HCT116 (cell line): Measurements from ENCODE around the gene FAM222B. TPM values are rescaled to one million over a fixed set of nuclear protein-coding genes. Genes with fewer than 3 reads are reported as not detected.

Experiments
- ATAC-seq: fragments of 200-7000 bp; cut with Tn5 transposase; 2 replicates; pipeline ENCODE4 v1.9.1; 2020; ENCODE audit warnings: mild to moderate bottlenecking, moderate library complexity
- BruUV-seq: library from RNA; stranded (reverse); fragments of 400-500 nt; replicated peaks from 2 replicates; lab custom pipeline; 2021; lab: Mats Ljungman, UMichigan
- CTCF ChIA-PET: fragments of 300-600 bp; sonication (Branson Sonifier 250); formaldehyde crosslinking; loops from one replicate; lab custom pipeline; 2021; ENCODE audit warnings: antibody characterized with exemption; lab: Charles Lee
- POLR2A ChIA-PET: fragments of 300-600, 350-600 bp; sonication (Branson Sonifier 250); formaldehyde crosslinking; loops from one replicate; lab custom pipeline; 2021; ENCODE audit warnings: antibody characterized with exemption; lab: Charles Lee
- RAD21 ChIA-PET, 2 experiments: fragments of 300-600 bp; sonication (Branson Sonifier 250); formaldehyde crosslinking; loops; one replicate each; lab custom pipeline; 2023; ENCODE audit warnings: low total read pairs in 2 of 2; ENCODE audit not compliant: uncharacterized antibody in 2 of 2, unreplicated experiment in 2 of 2, low non-redundant PET in 1 of 2; lab: Charles Lee
- DNase-seq: peaks from one replicate; pipeline ENCODE4 v3.0.0-alpha.2; 2010; ENCODE audit warnings: low read depth, low spot score
- H2AFZ ChIP-seq: fragments of 200-600 bp; shearing (Covaris generic), sonication (generic); 2 replicates; pipeline ENCODE4 v1.6.1; 2017; ENCODE audit warnings: low read depth, mixed run types, mixed read lengths, antibody characterized with exemption, low read length; ENCODE audit not compliant: poor library complexity, severe bottlenecking
- H3K27ac ChIP-seq: 2 replicates; pipeline ENCODE4 v1.5.1; 2012; ENCODE audit warnings: low read depth, low read length
- H3K27me3 ChIP-seq: fragments of 200-600 bp; sonication (generic); 2 replicates; pipeline ENCODE4 v1.6.1; 2016; ENCODE audit warnings: mixed run types, low read length, mixed read lengths; ENCODE audit not compliant: insufficient read depth
- H3K36me3 ChIP-seq, 2 experiments: fragments of 200-500 bp in 1 of 2; fragments of 200-600 bp in 1 of 2; sonication (Bioruptor generic) in 1 of 2; sonication (generic) in 1 of 2; 2 replicates each; pipeline versions ENCODE4 v1.5.1 to v1.6.1; 2014 to 2016; ENCODE audit warnings: low read length in 2 of 2, inconsistent platforms in 1 of 2, mixed read lengths in 1 of 2, mixed run types in 1 of 2; ENCODE audit not compliant: insufficient read depth in 2 of 2, control insufficient read depth in 1 of 2
- H3K4me1 ChIP-seq, 2 experiments: fragments of 200-600 bp in 1 of 2; sonication (generic) in 1 of 2; 2 replicates each; pipeline versions ENCODE4 v1.5.1 to v1.6.1; 2012 to 2017; ENCODE audit warnings: low read length in 2 of 2, inconsistent platforms in 1 of 2, mild to moderate bottlenecking in 1 of 2, mixed read lengths in 1 of 2, mixed run types in 1 of 2, moderate library complexity in 1 of 2; ENCODE audit not compliant: insufficient read depth in 2 of 2, control insufficient read depth in 1 of 2
- H3K4me2 ChIP-seq: fragments of 200-600 bp; sonication (generic); 2 replicates; pipeline ENCODE4 v1.6.1; 2017; ENCODE audit warnings: mixed run types, low read length, mixed read lengths
- H3K4me3 ChIP-seq, 2 experiments: fragments of 200-600 bp in 1 of 2; sonication (generic) in 1 of 2; replicated peaks in 1 of 2; 2 replicates each; pipeline ENCODE4 v1.5.1; 2011 to 2016; ENCODE audit warnings: low read length in 2 of 2, control low read depth in 1 of 2, low read depth in 1 of 2, mild to moderate bottlenecking in 1 of 2, mixed read lengths in 1 of 2, mixed run types in 1 of 2
- H3K79me2 ChIP-seq: fragments of 200-600 bp; sonication (generic); 2 replicates; pipeline ENCODE4 v1.6.1; 2017; ENCODE audit warnings: mild to moderate bottlenecking, mixed run types, low read length, moderate library complexity, mixed read lengths; ENCODE audit not compliant: insufficient read depth
- H3K9ac ChIP-seq: fragments of 200-600 bp; sonication (generic); 2 replicates; pipeline ENCODE4 v1.6.1; 2016; ENCODE audit warnings: low read length, mixed read lengths
- H3K9me2 ChIP-seq: fragments of 200-600 bp; sonication (generic), shearing (Covaris generic); 2 replicates; pipeline ENCODE4 v1.6.1; 2017; ENCODE audit warnings: mixed run types, mild to moderate bottlenecking, moderate library complexity; ENCODE audit not compliant: insufficient read depth
- H3K9me3 ChIP-seq, 2 experiments: fragments of 200-500 bp in 1 of 2; fragments of 200-600 bp in 1 of 2; sonication (Bioruptor generic) in 1 of 2; sonication (generic) in 1 of 2; 2 replicates each; pipeline ENCODE4 v1.6.1; 2014 to 2017; ENCODE audit warnings: low read length in 2 of 2, mixed read lengths in 2 of 2, inconsistent platforms in 1 of 2, low read depth in 1 of 2, mild to moderate bottlenecking in 1 of 2, mixed run types in 1 of 2, moderate library complexity in 1 of 2; ENCODE audit not compliant: control insufficient read depth in 1 of 2, insufficient read depth in 1 of 2
- H4K20me1 ChIP-seq: fragments of 200-600 bp; sonication (generic), shearing (Covaris generic); 2 replicates; pipeline ENCODE4 v1.6.1; 2017; ENCODE audit warnings: mixed run types, mild to moderate bottlenecking, moderate library complexity; ENCODE audit not compliant: insufficient read depth
- CBX3 ChIP-seq: IDR thresholded peaks from 2 replicates; pipeline ENCODE4 v1.6.1; 2012; ENCODE audit warnings: low read depth
- CEBPB ChIP-seq: IDR thresholded peaks from 2 replicates; pipeline ENCODE4 v1.6.1; 2012; ENCODE audit warnings: low read depth
- EGR1 ChIP-seq: IDR thresholded peaks from 2 replicates; pipeline ENCODE4 v1.6.1; 2012; ENCODE audit warnings: low read depth
- ELF1 ChIP-seq: IDR thresholded peaks from 2 replicates; pipeline ENCODE4 v1.6.1; 2012; ENCODE audit warnings: low read depth, borderline replicate concordance
- EZH2phosphoT487 ChIP-seq: fragments of 200-600 bp; IDR thresholded peaks from 2 replicates; pipeline ENCODE4 v1.6.1; 2018; ENCODE audit warnings: antibody characterized with exemption, borderline replicate concordance
- JUND ChIP-seq: IDR thresholded peaks from 2 replicates; pipeline ENCODE4 v1.6.1; 2012
- POLR2A ChIP-seq: IDR thresholded peaks from 2 replicates; pipeline ENCODE4 v1.7.0; 2011; ENCODE audit warnings: borderline replicate concordance; ENCODE audit not compliant: insufficient read depth, insufficient read length; ENCODE audit errors: extremely low read depth
- POLR2AphosphoS5 ChIP-seq: IDR thresholded peaks from 2 replicates; pipeline ENCODE4 v1.6.1; 2011; ENCODE audit warnings: mild to moderate bottlenecking, low read depth, low read length, moderate library complexity
- RAD21 ChIP-seq: IDR thresholded peaks from 2 replicates; pipeline ENCODE4 v1.6.1; 2012; ENCODE audit warnings: low read depth, mild to moderate bottlenecking
- SIN3A ChIP-seq: IDR thresholded peaks from 2 replicates; pipeline ENCODE4 v1.6.1; 2012; ENCODE audit warnings: low read depth
- SP1 ChIP-seq: IDR thresholded peaks from 2 replicates; pipeline ENCODE4 v1.6.1; 2012; ENCODE audit warnings: low read depth
- SRF ChIP-seq: IDR thresholded peaks from 2 replicates; pipeline ENCODE4 v1.6.1; 2012; ENCODE audit warnings: low read depth
- TCF7L2 ChIP-seq: IDR thresholded peaks from 2 replicates; pipeline ENCODE4 v1.7.0; 2011; ENCODE audit warnings: borderline replicate concordance, inconsistent platforms; ENCODE audit not compliant: insufficient read depth, insufficient read length; ENCODE audit errors: extremely low read depth
- YY1 ChIP-seq: IDR thresholded peaks from 2 replicates; pipeline ENCODE4 v1.6.1; 2011; ENCODE audit warnings: low read length, low read depth, moderate library complexity, mild to moderate bottlenecking; ENCODE audit not compliant: insufficient replicate concordance; ENCODE audit errors: extremely low read depth
- ZFX ChIP-seq: fragments of 450-650 bp; IDR thresholded peaks from 2 replicates; pipeline ENCODE4 v1.6.1; 2017
- ZNF274 ChIP-seq: fragments of 200-500 bp; sonication (Bioruptor generic); IDR thresholded peaks from 2 replicates; pipeline ENCODE4 v1.6.1; 2014; ENCODE audit warnings: mild to moderate bottlenecking, low read depth, low read length, inconsistent platforms
- intact Hi-C: fragments of 100-400 bp; cut with micrococcal nuclease; formaldehyde crosslinking; loops from 2 replicates; pipeline ENCODE4 v1.10.0; 2022
- total RNA-seq: library from RNA; stranded (reverse); gene quantifications from one replicate; pipeline ENCODE4 v1.2.1, GENCODE V29; 2021; ENCODE audit not compliant: unreplicated experiment
- TF ChIP-seq, protein P1 (sequence below), 3 experiments: fragments of 200-600 bp in 1 of 3; sonication (generic) in 1 of 3; IDR thresholded peaks in 2 of 3; conservative IDR thresholded peaks in 1 of 3; 2 replicates each; pipeline ENCODE4 v1.5.1; 2012 to 2017; ENCODE audit warnings: low read depth in 2 of 3, low read length in 2 of 3, antibody characterized with exemption in 1 of 3, borderline replicate concordance in 1 of 3, control low read depth in 1 of 3, mild to moderate bottlenecking in 1 of 3, mixed read lengths in 1 of 3, mixed run types in 1 of 3, moderate library complexity in 1 of 3; ENCODE audit not compliant: insufficient read depth in 1 of 3
- TF ChIP-seq, protein P2 (sequence below): IDR thresholded peaks from 2 replicates; pipeline ENCODE4 v1.6.1; 2012; ENCODE audit warnings: low read depth
- TF ChIP-seq, protein P3 (sequence below): IDR thresholded peaks from 2 replicates; pipeline ENCODE4 v1.6.1; 2012

Gene FAM222B
- total RNA-seq, 1 experiment from 2014 or later: 22.7 TPM

DNA sequence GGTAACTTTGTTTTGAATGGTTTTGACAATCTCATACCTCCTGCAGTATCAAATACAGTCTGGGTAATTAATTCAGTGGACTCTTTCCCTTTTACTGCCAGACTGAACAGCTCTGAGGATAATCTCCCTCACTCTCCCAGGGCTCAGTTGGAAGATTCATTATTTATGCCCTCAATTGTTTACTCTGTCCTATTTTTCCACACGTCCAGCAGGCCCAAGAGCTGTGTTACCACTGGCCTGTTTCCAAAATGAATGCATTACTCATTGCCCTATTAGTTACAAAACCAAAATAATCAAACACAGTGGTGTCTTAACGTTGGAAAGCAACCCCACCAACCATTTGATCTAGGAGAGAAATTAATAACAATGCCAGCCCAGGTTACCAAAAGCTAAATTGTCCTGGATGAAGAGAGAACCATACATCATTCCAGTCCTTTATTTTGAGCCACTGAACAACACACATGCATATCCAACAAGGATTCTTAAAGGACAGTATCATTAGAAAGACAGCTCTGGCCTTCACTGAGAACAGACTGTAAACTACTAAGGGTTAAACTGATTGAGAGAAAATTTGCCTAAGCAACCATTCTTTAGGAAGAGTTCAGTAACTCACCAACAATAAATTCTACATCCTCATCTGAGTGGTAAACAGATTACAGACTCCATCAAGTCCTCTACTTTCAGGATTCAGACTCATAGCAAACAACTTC lies 34.5 kb downstream of the FAM222B start:
- intact Hi-C loops: no loop called here
- CTCF ChIA-PET: interaction anchor here (0.6 to 1.9 kb wide), 4 partner anchors 40 to 81 kb away, joined by 3 to 12 read pairs (median 9); partner anchors contain the start of gene TLCD1
- Histone ChIP-seq H3K27me3 (no peaks in the 10 kb centered on the region), H3K36me3 (peaks cover 0 to 7% of the 10 kb centered on the region in 2 experiments; a peak in 1 of 4 replicates), H3K9me2 (no peaks in the 10 kb centered on the region), H3K79me2 (peaks cover 83% of the 10 kb centered on the region), H2AFZ (no peak overlapping the region), H3K4me1 (peaks cover 52 to 58% of the 10 kb centered on the region in 2 experiments), H3K9me3 (no peaks in the 10 kb centered on the region), H3K4me3 (peak overlapping the region; percentile 27 to 36), H3K4me2 (peak overlapping the region; percentile 87), H3K27ac (peak overlapping the region; percentile 95), H4K20me1 (no peaks in the 10 kb centered on the region), H3K9ac (peak overlapping the region; percentile 91)
- POLR2A ChIA-PET: interaction anchor here (0.8 to 1.2 kb wide), 3 partner anchors 33 to 89 kb away, joined by 3 to 6 read pairs (median 4); partner anchors contain the start of gene RPL23A
- DNase-seq: peak; percentile 69
- RAD21 ChIA-PET: interaction anchor here (0.8 to 1.1 kb wide), 4 partner anchors 36 to 44 kb away, joined by 3 read pairs; no protein-coding TSS in a partner anchor
- peak; percentile 4; the same call in 1 of the 2 replicates for ATAC-seq
- BruUV-seq: TSS peak; percentile 3
- peak; percentile 62 for TF ChIP-seq CEBPB
- 0 out of 2 replicates have a peak, but pooled peaks have one; percentile 4 for TF ChIP-seq RAD21
- no peak for TF ChIP-seq YY1
- TF ChIP-seq SIN3A: no peak
- TF ChIP-seq SP1: peak; percentile 72
- TF ChIP-seq EGR1: no peak
- TF ChIP-seq POLR2AphosphoS5: no peak
- no peak for TF ChIP-seq TCF7L2
- TF ChIP-seq ZNF274: no peak
- TF ChIP-seq, protein P1, sequence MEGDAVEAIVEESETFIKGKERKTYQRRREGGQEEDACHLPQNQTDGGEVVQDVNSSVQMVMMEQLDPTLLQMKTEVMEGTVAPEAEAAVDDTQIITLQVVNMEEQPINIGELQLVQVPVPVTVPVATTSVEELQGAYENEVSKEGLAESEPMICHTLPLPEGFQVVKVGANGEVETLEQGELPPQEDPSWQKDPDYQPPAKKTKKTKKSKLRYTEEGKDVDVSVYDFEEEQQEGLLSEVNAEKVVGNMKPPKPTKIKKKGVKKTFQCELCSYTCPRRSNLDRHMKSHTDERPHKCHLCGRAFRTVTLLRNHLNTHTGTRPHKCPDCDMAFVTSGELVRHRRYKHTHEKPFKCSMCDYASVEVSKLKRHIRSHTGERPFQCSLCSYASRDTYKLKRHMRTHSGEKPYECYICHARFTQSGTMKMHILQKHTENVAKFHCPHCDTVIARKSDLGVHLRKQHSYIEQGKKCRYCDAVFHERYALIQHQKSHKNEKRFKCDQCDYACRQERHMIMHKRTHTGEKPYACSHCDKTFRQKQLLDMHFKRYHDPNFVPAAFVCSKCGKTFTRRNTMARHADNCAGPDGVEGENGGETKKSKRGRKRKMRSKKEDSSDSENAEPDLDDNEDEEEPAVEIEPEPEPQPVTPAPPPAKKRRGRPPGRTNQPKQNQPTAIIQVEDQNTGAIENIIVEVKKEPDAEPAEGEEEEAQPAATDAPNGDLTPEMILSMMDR (IDR thresholded peaks at IDR 0.05 in 2 of 3, conservative IDR thresholded peaks at IDR 0.05 in 1 of 3; ENCODE audit: borderline replicate concordance in 1 of 3, insufficient read depth in 1 of 3, low read depth in 2 of 3, low read length in 2 of 3): no peak
- no peak for TF ChIP-seq ZFX
- TF ChIP-seq, protein P2, sequence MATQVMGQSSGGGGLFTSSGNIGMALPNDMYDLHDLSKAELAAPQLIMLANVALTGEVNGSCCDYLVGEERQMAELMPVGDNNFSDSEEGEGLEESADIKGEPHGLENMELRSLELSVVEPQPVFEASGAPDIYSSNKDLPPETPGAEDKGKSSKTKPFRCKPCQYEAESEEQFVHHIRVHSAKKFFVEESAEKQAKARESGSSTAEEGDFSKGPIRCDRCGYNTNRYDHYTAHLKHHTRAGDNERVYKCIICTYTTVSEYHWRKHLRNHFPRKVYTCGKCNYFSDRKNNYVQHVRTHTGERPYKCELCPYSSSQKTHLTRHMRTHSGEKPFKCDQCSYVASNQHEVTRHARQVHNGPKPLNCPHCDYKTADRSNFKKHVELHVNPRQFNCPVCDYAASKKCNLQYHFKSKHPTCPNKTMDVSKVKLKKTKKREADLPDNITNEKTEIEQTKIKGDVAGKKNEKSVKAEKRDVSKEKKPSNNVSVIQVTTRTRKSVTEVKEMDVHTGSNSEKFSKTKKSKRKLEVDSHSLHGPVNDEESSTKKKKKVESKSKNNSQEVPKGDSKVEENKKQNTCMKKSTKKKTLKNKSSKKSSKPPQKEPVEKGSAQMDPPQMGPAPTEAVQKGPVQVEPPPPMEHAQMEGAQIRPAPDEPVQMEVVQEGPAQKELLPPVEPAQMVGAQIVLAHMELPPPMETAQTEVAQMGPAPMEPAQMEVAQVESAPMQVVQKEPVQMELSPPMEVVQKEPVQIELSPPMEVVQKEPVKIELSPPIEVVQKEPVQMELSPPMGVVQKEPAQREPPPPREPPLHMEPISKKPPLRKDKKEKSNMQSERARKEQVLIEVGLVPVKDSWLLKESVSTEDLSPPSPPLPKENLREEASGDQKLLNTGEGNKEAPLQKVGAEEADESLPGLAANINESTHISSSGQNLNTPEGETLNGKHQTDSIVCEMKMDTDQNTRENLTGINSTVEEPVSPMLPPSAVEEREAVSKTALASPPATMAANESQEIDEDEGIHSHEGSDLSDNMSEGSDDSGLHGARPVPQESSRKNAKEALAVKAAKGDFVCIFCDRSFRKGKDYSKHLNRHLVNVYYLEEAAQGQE: no peak
- peak; percentile 57 for TF ChIP-seq JUND
- TF ChIP-seq POLR2A: no peak
- TF ChIP-seq SRF: no peak
- no peak for TF ChIP-seq ELF1
- peak; percentile 45; the same call in 1 of the 2 replicates for TF ChIP-seq CBX3
- TF ChIP-seq, protein P3, sequence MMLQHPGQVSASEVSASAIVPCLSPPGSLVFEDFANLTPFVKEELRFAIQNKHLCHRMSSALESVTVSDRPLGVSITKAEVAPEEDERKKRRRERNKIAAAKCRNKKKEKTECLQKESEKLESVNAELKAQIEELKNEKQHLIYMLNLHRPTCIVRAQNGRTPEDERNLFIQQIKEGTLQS: no peak
- no peak for TF ChIP-seq EZH2phosphoT487
